Mammary epithelial cell (primary cell): Measurements from ENCODE around the gene DARS1.

Experiments
- CTCF ChIP-seq, 2 donors: IDR thresholded peaks in 1 of 2; conservative IDR thresholded peaks in 1 of 2; 2 replicates each; pipeline ENCODE4 v1.5.1; 2011 to 2012; ENCODE audit warnings: inconsistent platforms in 2 of 2, low read length in 2 of 2, mild to moderate bottlenecking in 2 of 2, control low read depth in 1 of 2, low read depth in 1 of 2; ENCODE audit not compliant: insufficient read depth in 1 of 2; ENCODE audit errors: extremely low read depth in 1 of 2
- EZH2 ChIP-seq: IDR thresholded peaks from 2 replicates; pipeline ENCODE4 v1.6.1; 2012; ENCODE audit warnings: low read length, inconsistent platforms, borderline replicate concordance

GRCh38 chr2:136032817-136033535 lies 47.5 kb upstream of the DARS1 start:
- TF ChIP-seq CTCF (conservative IDR thresholded peaks at IDR 0.05 in 1 of 2, IDR thresholded peaks at IDR 0.05 in 1 of 2; ENCODE audit: extremely low read depth in 1 of 2, insufficient read depth in 1 of 2, low read depth in 1 of 2, low read length in 2 of 2) (no peak), EZH2 (no peak)
